HG02588 (cell line): ENCODE measurements around the gene SGMS1.

Experiments used
- ATAC-seq: cut with Tn5 transposase; IDR thresholded peaks from one replicate; pipeline ENCODE4 v1.9.1; 2021; ENCODE audit warnings: mild to moderate bottlenecking, moderate library complexity; ENCODE audit not compliant: unreplicated experiment

Gene SGMS1

DNA sequence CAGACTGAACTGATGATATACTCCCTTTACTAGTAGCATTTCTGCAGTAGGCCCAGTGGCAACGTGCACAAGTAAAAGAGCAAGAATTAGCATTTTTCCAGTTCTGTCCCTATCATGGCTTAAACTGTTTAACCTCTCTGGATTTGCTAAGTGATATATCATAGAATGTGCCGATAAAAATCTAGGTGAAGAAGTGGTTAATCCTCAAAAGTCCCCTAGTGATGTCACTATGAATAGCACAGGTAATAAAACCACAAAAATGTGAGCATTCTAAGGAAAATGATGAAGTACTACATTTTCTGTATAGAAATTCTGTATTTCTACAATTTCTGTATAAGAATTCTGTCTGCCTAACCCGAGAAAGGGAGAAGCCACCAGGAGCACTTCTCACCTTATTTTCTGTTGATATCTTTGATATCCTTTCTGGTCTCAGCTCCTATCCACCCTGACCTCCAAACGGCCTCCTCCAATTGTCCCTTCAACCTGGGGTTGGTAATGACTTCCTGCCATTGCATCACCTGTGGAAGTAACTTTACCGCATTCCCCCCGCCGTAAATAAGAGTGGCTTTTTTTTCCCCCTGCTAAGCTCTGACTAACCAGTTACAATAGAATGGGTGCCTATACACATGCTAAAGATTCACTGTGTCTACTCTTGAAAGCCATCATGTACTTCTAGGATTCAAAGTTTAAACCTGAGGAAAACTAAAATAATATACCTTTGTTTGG, 216.5 kb downstream of the SGMS1 start:
- ATAC-seq: no peak

DNA sequence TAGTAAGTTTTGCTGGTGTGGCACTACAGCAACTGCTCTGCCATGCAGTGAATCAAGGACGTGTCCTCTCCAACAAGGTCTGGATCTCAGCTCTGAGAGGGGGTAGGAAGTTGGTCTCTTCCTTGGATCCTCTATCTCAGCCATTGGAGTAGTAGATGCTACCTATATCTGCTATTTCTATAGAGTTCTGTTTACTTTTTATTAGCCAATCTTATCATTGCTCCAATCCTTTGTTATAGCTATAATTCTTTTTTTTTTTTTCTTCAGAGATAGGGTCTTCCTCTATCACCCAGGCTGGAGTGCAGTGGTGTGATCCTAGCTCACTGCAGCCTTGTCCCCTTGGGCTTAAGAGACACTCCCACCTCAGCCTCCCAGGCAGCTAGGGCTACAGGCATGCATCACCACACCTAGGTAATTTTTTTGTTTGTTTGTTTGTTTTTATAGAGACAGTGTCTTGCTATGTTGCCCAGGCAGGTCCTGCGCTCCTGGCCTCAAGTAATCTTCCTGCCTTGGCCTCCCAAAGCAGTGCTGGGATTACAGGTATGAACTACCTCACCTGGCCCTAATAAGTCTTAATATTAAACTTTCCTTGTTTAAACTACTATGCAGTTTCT, 217.2 kb downstream of the SGMS1 start:
- ATAC-seq: no peak

DNA sequence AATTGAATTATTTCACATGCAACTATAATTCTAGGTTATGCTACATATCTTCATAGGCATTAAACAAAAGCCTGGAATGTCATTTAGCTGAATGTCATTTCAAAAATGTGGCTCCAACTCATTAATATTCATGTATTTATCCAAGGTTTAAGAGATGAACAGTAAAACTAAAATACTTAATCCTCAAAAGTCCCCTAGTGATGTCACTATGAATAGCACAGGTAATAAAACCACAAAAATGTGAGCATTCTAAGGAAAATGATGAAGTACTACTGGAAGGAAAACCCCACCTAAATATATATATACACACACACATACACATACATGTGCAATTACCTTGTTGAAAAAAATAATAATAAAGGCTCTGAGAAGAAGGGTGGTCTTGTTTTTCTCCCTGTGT, 218.0 kb downstream of the SGMS1 start:
- no peak for ATAC-seq

- no peak for ATAC-seq
These were observed 219.6 kb downstream of the SGMS1 start for GRCh38 chr10:50404021-50404773.

DNA sequence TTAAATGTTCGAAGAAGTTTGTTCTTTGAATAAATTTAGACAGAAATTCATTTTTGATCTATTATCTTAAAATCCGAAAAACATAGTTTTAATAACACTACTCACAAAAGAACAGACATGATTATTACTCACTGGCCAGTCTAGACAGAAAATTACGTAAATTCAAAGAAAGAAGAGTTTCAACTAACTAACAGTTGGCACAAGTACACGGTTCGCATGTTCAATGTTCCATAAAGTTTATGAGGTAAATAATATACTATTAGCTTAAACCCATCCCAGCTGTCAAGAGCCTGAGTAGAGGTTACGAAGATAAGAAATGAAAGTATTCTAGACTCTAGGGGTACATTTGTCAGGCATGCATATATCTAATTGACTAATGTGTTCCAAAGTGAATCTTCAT, 220.7 kb downstream of the SGMS1 start:
- ATAC-seq: no peak

DNA sequence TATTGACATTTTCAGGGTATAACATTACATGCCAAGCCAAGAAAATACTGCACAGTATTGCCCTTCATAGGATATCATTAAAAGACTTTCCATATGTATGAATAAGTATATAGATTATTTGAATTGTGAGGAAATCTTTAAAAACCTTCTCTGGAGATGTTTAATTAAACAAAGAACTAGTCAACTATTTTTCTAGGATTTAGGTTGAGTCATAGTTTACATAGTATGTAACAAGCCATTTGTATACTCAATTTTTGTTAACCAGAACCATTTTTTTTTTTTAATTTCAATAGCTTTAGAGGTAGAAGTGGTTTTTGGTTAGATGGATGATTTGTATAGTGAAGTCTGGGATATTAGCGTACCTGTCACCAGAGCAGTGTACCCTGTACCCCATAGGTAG, 221.3 kb downstream of the SGMS1 start:
- no peak for ATAC-seq

DNA sequence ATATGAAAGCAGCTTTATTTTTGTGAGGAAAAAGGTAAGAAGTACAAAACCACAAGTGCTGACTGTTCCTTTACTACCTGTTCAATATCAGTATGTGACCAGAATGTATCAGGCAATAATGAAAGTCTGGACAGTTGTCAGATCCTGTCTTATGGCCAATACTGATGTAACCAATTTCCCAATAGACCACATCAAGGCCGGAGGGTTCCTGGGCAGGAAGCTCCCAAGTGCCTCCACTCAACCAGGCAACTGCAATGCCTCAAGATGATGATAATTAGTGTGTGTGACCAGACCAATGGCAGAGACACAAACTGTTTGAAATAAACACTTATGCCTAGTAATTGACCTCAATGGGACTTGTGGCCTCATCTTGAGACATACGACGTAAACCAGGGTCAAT, 223.1 kb downstream of the SGMS1 start:
- ATAC-seq: no peak

DNA sequence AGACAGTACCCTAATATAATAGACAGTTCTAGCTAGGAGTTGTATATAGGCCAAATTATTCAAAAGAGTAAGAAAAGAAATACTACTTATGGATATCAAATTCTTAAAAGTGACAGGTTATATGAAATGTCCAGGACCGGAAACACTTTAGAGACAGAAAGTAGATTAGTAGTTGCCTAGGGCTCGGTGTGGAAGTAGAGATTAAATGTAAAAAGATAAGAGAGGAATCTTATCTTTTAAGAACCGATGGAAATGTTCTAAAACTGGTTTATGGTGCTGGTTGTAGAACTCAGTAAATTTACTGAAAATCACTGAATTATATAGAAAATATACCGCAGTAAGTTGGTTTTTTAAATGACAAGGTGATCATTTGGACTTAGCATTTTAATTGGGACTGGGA, 224.9 kb downstream of the SGMS1 start:
- ATAC-seq: no peak

DNA sequence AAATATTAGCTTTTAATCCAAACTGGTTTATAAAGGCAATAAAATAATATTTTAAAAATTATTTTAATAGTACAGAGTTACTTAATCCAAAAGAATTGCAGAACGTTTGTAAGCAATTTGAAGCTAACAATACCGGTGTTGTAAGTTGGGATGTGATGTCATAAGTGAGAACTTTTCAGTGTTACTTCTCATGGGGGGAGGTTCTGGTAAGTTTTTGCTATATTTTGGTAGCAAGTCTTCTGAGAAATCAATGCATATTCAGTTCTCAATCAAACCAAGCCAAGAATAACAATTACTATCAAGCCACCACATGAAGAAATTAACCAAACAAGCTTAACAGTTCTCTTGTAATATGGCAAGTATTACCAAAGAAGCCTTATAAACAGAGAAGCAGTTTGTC, 225.4 kb downstream of the SGMS1 start:
- no peak for ATAC-seq

DNA sequence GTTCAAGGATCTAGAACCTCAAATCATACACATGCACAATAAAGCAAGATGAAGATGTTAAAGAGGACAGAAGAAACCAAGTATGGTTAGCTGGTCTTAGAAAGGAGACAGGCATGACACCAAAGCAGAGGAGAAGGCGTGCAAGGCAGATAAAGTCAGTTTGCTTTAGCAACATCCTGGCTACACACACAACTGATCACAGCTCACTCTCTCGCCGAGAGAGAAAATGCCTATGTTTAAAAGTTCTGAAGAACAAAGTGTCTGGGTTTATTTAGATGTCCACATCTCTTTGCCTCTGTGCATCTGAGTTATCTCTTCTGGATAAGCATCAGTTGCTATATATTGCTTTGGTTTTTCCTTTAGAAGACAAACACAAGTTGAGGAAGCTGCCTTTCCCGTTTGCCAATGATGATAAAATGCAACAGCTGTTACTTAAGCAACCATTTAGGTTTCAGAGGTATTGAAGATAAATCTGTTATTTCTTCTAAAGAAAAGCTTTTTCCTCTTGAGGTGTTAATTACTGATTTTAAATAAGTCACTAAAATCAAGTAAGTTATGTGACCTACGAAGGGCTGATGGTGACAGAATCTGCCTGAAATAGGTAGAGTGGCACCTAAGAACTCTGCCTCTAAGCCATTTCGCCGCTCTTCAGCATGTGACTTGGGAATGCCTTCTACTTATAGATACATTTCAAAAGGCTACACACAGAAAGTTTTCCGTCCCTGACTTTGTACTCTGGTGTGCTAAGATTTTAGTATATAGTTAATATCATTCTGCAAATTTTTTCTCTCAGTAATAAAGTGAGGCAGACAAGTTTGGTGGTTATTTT, 226.2 kb downstream of the SGMS1 start:
- peak; percentile 42 for ATAC-seq

DNA sequence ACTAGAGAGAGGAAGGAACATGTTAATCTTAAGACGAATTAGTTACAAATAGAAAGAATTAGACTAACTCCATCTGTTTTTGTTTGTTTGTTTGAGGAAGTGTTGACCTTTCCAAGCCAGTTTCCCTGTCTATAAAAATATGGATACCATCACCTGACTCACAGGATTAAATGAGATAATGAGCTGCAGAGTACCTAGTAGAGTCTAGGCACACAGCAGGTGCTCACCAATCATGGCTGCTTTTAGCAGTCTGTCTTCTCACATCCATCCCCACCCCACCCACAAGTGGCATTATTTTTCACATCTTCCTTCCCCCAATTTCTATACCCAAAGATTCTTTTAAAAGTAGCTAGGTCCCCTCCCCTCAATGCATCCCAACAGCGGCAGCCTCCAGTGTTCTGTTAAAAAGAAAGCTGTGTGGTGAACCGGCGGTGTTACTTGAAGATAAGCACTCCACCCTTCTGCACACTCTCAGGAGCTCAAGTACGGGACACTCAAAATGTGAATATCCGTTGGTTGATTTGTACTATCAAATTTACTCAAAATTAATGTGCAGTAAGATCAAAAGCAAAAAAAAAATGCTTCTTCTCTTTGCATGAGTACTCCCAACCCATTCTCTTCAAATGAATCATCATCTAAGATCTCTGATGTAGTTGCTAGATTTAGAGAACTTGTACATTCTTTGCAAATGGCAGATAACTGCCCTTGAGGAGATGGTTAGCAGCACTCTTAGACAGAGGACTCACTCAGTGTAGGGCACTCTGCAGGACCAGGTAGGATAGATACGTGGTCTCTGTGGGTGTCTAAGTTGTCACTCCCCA, 227.1 kb downstream of the SGMS1 start:
- ATAC-seq: peak; percentile 52

- no peak for ATAC-seq
These were observed 227.9 kb downstream of the SGMS1 start for GRCh38 chr10:50395851-50396250.

GRCh38 chr10:50395271-50395670, 228.5 kb downstream of the SGMS1 start:
- ATAC-seq: no peak

DNA sequence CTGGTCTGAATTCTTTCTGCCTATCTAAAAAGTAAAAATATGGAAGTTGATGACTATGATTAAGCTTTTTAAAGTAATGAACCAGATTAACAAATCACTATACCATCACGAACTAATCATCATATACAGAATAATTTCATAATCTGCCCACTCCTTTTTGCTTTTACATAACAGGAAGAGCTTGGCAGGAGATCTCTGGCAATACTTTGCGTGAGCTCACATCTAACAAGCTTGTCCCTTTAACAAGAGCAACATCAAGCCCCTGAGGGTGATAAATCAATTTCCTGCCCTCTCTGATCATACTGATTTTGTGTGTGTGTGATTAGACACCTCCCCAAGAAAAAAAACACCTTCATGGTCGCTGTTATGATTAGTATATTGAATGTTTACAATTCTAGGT, 228.9 kb downstream of the SGMS1 start:
- no peak for ATAC-seq

GRCh38 chr10:50393784-50394467, 229.8 kb downstream of the SGMS1 start:
- ATAC-seq: no peak

DNA sequence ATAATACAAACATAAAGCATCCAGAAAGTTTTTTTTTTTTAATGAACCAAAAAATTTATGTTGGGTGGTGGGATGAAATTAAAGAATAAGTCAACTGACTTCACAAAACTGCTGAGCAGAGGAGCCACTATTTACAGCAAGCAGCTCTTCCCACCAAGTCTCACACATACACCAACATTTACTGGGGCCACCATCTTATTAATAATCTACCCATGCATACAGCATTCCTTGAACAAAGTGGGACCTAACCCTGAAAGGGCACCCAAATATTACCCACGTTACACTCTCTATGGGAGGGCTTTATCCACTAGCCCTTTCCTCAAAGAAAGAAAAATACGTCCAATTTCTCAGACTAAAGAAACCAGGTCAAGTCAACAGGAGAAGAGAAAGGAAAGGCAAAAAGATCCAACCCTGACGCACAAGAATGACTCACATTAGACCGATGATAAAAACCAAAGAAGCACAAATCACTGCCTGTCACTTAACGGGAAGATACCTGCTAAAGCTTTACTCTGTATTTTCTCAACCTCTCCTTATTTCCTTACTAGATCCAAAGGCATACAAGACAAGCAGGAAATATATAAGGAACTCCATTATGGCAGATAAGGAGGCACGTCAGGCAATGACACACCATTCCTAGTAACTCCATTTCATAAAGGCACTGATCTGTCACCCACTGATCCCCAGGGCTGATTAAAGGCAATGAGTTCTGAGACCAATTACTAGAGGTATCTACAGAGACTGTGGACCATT, 230.6 kb downstream of the SGMS1 start:
- ATAC-seq: no peak

DNA sequence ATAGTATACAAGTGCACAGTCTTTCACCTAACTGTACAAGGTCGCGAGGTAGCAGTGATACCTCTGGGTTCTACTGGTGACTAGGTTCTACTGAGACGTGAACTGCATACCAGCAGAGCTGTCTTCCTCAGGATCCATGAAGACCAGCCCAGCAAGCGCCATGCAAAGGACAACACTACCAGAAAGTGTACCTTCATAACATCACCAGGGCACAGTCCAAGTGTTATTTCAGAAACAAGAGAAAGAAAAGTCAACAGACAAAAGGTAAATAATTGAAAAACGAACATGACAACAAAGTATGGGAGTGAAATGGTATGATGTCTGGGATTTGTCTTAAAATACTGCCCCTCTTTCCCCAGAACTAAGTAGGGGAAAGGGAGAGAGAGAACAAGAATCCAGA, 231.3 kb downstream of the SGMS1 start:
- no peak for ATAC-seq

DNA sequence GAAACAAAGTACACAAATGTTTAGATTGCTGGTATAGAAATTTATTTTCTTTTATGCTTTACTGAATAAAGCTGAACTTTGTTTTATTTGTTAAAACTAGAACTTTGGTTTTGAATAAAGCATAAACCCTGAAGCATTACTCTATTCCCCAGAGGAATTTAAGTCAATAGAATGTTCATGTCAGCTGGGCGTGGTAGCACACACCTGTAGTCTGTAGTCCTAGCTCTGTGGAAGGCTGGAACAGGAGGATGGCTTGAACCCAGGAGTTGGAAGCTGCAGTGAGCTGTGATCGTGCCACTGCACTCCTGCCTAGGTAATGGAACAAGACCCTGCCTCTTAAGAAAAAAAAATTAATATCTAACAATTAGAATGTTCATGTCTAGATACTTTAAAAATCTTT, 233.5 kb downstream of the SGMS1 start:
- ATAC-seq: no peak

DNA sequence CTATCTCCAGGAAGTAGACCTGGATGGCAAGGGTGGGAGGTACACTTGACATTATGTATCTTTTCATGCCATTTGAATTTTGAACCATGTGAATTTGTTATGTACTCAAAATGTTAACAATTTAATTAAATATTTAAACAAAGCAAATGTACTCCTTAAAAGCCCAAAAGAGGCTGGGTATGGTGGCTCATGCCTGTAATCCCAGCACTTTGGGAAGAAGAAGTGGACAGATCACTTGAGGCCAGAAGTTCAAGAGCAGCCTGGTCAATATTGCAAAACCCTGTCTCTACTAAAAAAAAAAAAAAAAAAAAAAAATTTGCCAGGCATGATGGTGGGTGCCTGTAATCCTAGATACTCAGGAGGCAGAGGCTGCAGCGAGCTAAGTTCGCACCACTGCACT, 235.6 kb downstream of the SGMS1 start:
- no peak for ATAC-seq
